DOHH2 (cell line): ENCODE results near the gene DUSP23.

Experiments used
- H3F3A ChIP-seq: fragments of 200-600 bp; sonication (generic), shearing (Covaris generic); 2 replicates; pipeline ENCODE4 v1.6.0; 2016; ENCODE audit warnings: antibody characterized with exemption, mild to moderate bottlenecking; ENCODE audit not compliant: control insufficient read depth, insufficient read depth
- H3K27ac ChIP-seq: fragments of 200-600 bp; sonication (generic); 2 replicates; pipeline ENCODE4 v1.5.1; 2014; ENCODE audit warnings: low read depth, mild to moderate bottlenecking, low read length, moderate library complexity
- H3K27me3 ChIP-seq: fragments of 200-600 bp; sonication (generic); 2 replicates; pipeline ENCODE4 v1.6.1; 2014; ENCODE audit warnings: mild to moderate bottlenecking, low read length, mixed read lengths; ENCODE audit not compliant: control insufficient read depth
- H3K36me3 ChIP-seq: fragments of 200-600 bp; sonication (generic); 2 replicates; pipeline ENCODE4 v1.6.1; 2014; ENCODE audit warnings: mild to moderate bottlenecking, low read length, moderate library complexity, mixed read lengths; ENCODE audit not compliant: control insufficient read depth
- H3K4me1 ChIP-seq: fragments of 200-600 bp; sonication (generic); 2 replicates; pipeline ENCODE4 v1.6.1; 2014; ENCODE audit warnings: mild to moderate bottlenecking, low read length, mixed read lengths; ENCODE audit not compliant: control insufficient read depth
- H3K4me2 ChIP-seq: fragments of 200-600 bp; sonication (generic); 2 replicates; pipeline ENCODE4 v1.6.0; 2014; ENCODE audit warnings: mild to moderate bottlenecking, low read length, moderate library complexity
- H3K4me3 ChIP-seq: fragments of 200-600 bp; sonication (generic); 2 replicates; pipeline ENCODE4 v1.5.1; 2014; ENCODE audit warnings: mild to moderate bottlenecking, low read length, mixed read lengths
- H3K79me2 ChIP-seq: fragments of 200-600 bp; sonication (generic); 2 replicates; pipeline ENCODE4 v1.6.1; 2014; ENCODE audit warnings: mild to moderate bottlenecking, low read length, mixed read lengths; ENCODE audit not compliant: control insufficient read depth
- H3K9me2 ChIP-seq: fragments of 200-600 bp; sonication (generic); replicated peaks from 2 replicates; pipeline ENCODE4 v1.6.1; 2014; ENCODE audit warnings: mild to moderate bottlenecking, low read length, mixed read lengths; ENCODE audit not compliant: control insufficient read depth
- H3K9me3 ChIP-seq: fragments of 200-600 bp; sonication (generic); 2 replicates; pipeline ENCODE4 v1.6.1; 2014; ENCODE audit warnings: antibody characterized with exemption, low read length, mixed read lengths; ENCODE audit not compliant: control insufficient read depth, insufficient read depth
- H4K20me1 ChIP-seq: fragments of 200-600 bp; sonication (generic); 2 replicates; pipeline ENCODE4 v1.6.0; 2014; ENCODE audit warnings: low read depth, mild to moderate bottlenecking, antibody characterized with exemption, low read length, moderate library complexity; ENCODE audit not compliant: control insufficient read depth, insufficient read depth
- EZH2phosphoT487 ChIP-seq: fragments of 200-600 bp; sonication (generic); IDR thresholded peaks from 2 replicates; pipeline ENCODE4 v1.6.1; 2017; ENCODE audit warnings: borderline replicate concordance, mild to moderate bottlenecking, antibody characterized with exemption, low read length, moderate library complexity, mixed read lengths
- TF ChIP-seq, protein P1 (sequence below): fragments of 200-600 bp; sonication (generic); IDR thresholded peaks from one replicate; pipeline ENCODE4 v1.5.1; 2014; ENCODE audit warnings: antibody characterized with exemption, mild to moderate bottlenecking, low read depth, low read length; ENCODE audit not compliant: poor library complexity, severe bottlenecking

Gene DUSP23

DNA sequence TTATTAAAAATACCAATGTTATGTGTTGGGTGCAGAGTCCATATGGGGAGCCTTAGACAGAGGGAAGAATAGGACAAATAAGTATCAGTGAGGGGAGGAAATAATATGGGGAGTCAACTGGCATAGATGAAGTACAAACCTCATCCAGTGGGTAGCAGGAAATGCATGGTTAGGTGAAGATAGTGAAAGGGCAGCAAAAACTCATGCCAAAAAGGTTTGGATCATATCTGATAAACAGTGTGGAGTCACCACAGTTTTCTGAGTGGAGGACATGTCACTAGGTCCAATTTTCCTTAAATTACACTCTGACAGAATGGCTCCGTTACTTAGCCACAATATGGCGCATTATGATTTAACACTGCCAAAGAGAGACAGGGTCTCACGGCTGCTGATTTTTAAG, 10.3 kb downstream of the DUSP23 start:
- Histone ChIP-seq H3K79me2 (no peaks in the 10 kb centered on the region), H4K20me1 (no peaks in the 10 kb centered on the region), H3F3A (no peaks in the 10 kb centered on the region), H3K27me3 (peaks cover 7% of the 10 kb centered on the region), H3K4me3 (no peak overlapping the region), H3K4me2 (no peak overlapping the region), H3K9me3 (no peaks in the 10 kb centered on the region), H3K4me1 (no peaks in the 10 kb centered on the region), H3K36me3 (no peaks in the 10 kb centered on the region), H3K27ac (no peak overlapping the region), H3K9me2 (no peaks in the 10 kb centered on the region)
- TF ChIP-seq, protein P1, sequence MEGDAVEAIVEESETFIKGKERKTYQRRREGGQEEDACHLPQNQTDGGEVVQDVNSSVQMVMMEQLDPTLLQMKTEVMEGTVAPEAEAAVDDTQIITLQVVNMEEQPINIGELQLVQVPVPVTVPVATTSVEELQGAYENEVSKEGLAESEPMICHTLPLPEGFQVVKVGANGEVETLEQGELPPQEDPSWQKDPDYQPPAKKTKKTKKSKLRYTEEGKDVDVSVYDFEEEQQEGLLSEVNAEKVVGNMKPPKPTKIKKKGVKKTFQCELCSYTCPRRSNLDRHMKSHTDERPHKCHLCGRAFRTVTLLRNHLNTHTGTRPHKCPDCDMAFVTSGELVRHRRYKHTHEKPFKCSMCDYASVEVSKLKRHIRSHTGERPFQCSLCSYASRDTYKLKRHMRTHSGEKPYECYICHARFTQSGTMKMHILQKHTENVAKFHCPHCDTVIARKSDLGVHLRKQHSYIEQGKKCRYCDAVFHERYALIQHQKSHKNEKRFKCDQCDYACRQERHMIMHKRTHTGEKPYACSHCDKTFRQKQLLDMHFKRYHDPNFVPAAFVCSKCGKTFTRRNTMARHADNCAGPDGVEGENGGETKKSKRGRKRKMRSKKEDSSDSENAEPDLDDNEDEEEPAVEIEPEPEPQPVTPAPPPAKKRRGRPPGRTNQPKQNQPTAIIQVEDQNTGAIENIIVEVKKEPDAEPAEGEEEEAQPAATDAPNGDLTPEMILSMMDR = no peak
- no peak for TF ChIP-seq EZH2phosphoT487

DNA sequence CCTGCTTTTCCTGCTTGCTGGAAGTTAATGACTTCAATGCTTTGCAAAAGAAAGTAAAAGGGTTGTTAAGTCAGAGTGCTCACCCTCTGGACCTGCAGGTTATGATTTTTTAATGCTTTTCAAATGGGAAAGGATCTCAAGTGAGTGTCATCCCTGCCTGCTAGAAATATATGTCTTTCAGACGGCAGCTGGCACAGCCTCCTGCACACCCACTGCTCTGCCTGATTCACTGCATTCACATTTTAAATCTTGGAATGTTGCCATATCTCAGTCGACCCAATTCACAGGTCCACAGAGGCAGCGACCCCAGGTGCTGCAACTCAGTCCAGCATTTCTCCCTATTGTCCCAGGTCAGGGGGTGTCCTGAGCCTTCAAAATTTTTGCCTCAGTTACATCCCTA, 10.7 kb downstream of the DUSP23 start:
- no peaks in the 10 kb centered on the region for H3K9me2 ChIP-seq
- no peaks in the 10 kb centered on the region for H3F3A ChIP-seq
- no peaks in the 10 kb centered on the region for H3K4me1 ChIP-seq
- TF ChIP-seq, protein P1 = no peak
- TF ChIP-seq EZH2phosphoT487 = no peak
- H3K36me3 ChIP-seq = no peaks in the 10 kb centered on the region
- H3K79me2 ChIP-seq = no peaks in the 10 kb centered on the region
- no peak overlapping the region for H3K4me3 ChIP-seq
- H3K4me2 ChIP-seq = no peak overlapping the region
- H3K27ac ChIP-seq = no peak overlapping the region
- H3K27me3 ChIP-seq = peaks cover 8% of the 10 kb centered on the region
- no peaks in the 10 kb centered on the region for H4K20me1 ChIP-seq
- no peaks in the 10 kb centered on the region for H3K9me3 ChIP-seq

DNA sequence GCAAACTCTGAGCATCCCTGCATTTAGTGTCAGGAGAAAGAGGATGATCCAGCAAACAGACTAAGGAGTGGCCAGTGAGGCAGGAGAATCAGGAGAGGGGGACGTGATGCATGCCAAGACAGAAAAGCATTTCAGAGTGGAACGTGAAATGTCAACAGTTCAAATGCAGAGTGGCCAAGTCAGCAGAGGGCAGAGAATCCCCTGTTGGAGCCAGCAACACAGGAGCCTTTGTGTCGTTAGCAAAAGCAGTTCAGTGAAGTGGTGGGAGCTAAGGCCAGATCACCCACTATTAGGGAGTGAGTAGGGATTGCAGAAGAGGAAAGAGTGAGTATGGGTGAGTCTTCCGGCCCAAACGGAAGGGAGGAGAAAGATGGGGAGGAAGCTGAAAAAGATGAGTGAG, 14.8 kb downstream of the DUSP23 start:
- no peaks in the 10 kb centered on the region for H3K9me2 ChIP-seq

More for the DNA sequence above, 14.8 kb downstream of the DUSP23 start:
- Histone ChIP-seq H3F3A (no peaks in the 10 kb centered on the region), H3K4me3 (no peak overlapping the region), H3K4me1 (no peaks in the 10 kb centered on the region), H3K27ac (no peak overlapping the region), H3K36me3 (no peaks in the 10 kb centered on the region), H4K20me1 (no peaks in the 10 kb centered on the region), H3K4me2 (no peak overlapping the region), H3K9me3 (no peaks in the 10 kb centered on the region), H3K79me2 (no peaks in the 10 kb centered on the region), H3K27me3 (peaks cover 32% of the 10 kb centered on the region)
- TF ChIP-seq, protein P1 = no peak
- no peak for TF ChIP-seq EZH2phosphoT487
